A549 (cell line): ENCODE results near the gene CLPX.
"Not testable (repeated sequence)": the region's sequence is repeated elsewhere in the genome, so short reads cannot be mapped to it uniquely, and the experiment has no call there.

Experiments
- JUN ChIP-seq, 2 experiments: fragments of >200 bp; sonication (Bioruptor Twin); formaldehyde crosslinking; IDR thresholded peaks; 2 replicates in 1 of 2; 3 replicates in 1 of 2; pipeline ENCODE4 v1.6.1; 2016 to 2017
- NR3C1 ChIP-seq: fragments of >200 bp; sonication (Bioruptor Twin); formaldehyde crosslinking; IDR thresholded peaks from 3 replicates; pipeline ENCODE4 v1.6.1; 2017
- TF ChIP-seq, protein P1 (sequence below): fragments of >200 bp; sonication (Bioruptor Twin); formaldehyde crosslinking; IDR thresholded peaks from 3 replicates; pipeline ENCODE4 v1.5.1; 2016
- TF ChIP-seq, protein P2 (sequence below): fragments of 450-650 bp; IDR thresholded peaks from 2 replicates; pipeline ENCODE4 v1.6.1; 2014; ENCODE audit warnings: antibody characterized with exemption

DNA sequence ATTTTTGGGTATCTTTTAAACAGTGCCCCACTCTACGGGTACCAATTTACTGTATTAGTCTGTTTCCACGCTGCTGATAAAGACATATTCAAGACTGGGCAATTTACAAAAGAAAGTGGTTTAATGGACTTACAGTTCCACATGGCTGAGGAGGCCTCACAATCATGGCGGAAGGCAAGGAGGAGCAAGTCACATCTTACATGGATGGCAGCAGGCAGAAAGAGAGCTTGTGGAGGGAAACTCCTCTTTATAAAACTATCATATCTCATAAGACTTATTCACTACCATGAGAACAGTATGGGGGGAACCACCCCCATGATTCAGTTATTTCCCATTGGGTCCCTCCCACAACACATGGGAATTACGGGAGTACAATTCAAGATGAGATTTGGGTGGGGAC lies 47.2 kb downstream of the CLPX start:
- TF ChIP-seq, protein P1, sequence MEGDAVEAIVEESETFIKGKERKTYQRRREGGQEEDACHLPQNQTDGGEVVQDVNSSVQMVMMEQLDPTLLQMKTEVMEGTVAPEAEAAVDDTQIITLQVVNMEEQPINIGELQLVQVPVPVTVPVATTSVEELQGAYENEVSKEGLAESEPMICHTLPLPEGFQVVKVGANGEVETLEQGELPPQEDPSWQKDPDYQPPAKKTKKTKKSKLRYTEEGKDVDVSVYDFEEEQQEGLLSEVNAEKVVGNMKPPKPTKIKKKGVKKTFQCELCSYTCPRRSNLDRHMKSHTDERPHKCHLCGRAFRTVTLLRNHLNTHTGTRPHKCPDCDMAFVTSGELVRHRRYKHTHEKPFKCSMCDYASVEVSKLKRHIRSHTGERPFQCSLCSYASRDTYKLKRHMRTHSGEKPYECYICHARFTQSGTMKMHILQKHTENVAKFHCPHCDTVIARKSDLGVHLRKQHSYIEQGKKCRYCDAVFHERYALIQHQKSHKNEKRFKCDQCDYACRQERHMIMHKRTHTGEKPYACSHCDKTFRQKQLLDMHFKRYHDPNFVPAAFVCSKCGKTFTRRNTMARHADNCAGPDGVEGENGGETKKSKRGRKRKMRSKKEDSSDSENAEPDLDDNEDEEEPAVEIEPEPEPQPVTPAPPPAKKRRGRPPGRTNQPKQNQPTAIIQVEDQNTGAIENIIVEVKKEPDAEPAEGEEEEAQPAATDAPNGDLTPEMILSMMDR: not testable (repeated sequence)
- TF ChIP-seq, protein P2, sequence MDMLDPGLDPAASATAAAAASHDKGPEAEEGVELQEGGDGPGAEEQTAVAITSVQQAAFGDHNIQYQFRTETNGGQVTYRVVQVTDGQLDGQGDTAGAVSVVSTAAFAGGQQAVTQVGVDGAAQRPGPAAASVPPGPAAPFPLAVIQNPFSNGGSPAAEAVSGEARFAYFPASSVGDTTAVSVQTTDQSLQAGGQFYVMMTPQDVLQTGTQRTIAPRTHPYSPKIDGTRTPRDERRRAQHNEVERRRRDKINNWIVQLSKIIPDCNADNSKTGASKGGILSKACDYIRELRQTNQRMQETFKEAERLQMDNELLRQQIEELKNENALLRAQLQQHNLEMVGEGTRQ: not testable (repeated sequence)
- TF ChIP-seq NR3C1; JUN (IDR thresholded peaks at IDR 0.05): not testable (repeated sequence)
